Ascending aorta (tissue), 2 donors: ENCODE measurements around the gene ZNF385A. TPM values are rescaled to one million over a fixed set of nuclear protein-coding genes. Genes with fewer than 3 reads are reported as not detected.
A peak's percentile ranks its signal among the peaks of the same experiment; 100 is the strongest.

Source experiments
- DNase-seq, 2 donors: peaks; one replicate each; pipeline ENCODE4 v3.0.0-alpha.2; 2019; ENCODE audit warnings: low spot score in 2 of 2
- H3K27ac ChIP-seq, 2 donors: fragments of 200-600 bp; sonication (generic); one replicate each; pipeline ENCODE4 v1.5.1; 2016 to 2017; ENCODE audit warnings: mild to moderate bottlenecking in 1 of 2
- H3K27me3 ChIP-seq: fragments of 200-600 bp; sonication (generic); one replicate; pipeline ENCODE4 v1.5.1; 2017
- H3K36me3 ChIP-seq, 2 donors: fragments of 200-600 bp; sonication (generic); one replicate each; pipeline ENCODE4 v1.5.1; 2016
- H3K4me1 ChIP-seq, 2 donors: fragments of 200-600 bp; sonication (generic); one replicate each; pipeline ENCODE4 v1.5.1; 2016 to 2017; ENCODE audit warnings: mild to moderate bottlenecking in 1 of 2
- H3K4me3 ChIP-seq, 2 donors: fragments of 200-600 bp; sonication (generic); one replicate each; pipeline ENCODE4 v1.5.1; 2016 to 2017; ENCODE audit warnings: mild to moderate bottlenecking in 1 of 2
- H3K9me3 ChIP-seq, 2 donors: fragments of 200-600 bp; sonication (generic); one replicate each; pipeline ENCODE4 v1.5.1; 2016
- intact Hi-C: fragments of 100-400 bp; cut with DNase I; formaldehyde crosslinking; loops from one replicate; pipeline ENCODE4 v1.15.1; 2023
- total RNA-seq: library from RNA; depleted of rRNA; stranded (reverse); fragments of >200 nt; gene quantifications from one replicate; pipeline ENCODE4 v1.1.0, GENCODE V29; 2016
- TF ChIP-seq, protein P1 (sequence below), 3 experiments: fragments of 200-600 bp in 2 of 3; fragments of 450-650 bp in 1 of 3; sonication (generic) in 2 of 3; IDR thresholded peaks; one replicate each; pipeline ENCODE4 v1.5.1; 2016 to 2019; ENCODE audit warnings: antibody characterized with exemption in 3 of 3, mild to moderate bottlenecking in 1 of 3, moderate library complexity in 1 of 3

The ZNF385A gene
- total RNA-seq, 1 donor from 2014 or later, result 53.2 TPM

DNA sequence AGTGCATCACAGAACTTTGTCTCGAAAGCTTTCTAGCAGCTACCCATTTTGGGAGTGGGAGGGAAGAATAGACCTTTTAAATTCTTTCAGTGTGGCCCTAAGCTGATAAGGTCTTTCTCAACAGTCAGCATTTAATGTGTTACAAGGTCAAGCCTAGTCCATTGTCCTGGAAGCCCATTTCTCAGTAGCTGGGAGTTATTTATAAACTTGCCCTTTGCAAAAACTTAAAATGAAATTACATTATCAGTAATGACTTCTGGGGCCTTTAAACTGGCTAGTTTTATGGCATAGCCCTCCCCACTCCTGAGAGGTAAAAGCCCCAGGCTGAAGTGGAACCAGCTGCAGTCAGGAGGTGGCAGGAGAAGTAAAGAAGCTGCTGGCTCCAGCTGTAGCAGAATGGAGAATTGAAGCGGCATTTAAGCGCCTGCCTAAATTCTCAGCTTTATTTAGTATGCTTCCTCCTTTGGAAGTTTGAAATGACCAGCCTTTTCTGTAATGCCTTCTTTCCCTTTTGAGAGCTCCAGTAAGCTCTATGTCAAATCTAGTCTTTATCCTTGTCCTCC is 47.2 kb downstream of the ZNF385A start:
- Histone ChIP-seq H3K4me3 (peak overlapping the region in 1 of 2 donors; percentile 34), H3K27ac (peak overlapping the region; percentile 72 to 80), H3K4me1 (peaks cover 8 to 25% of the 10 kb centered on the region in 2 donors), H3K9me3 (no peaks in the 10 kb centered on the region), H3K27me3 (no peaks in the 10 kb centered on the region), H3K36me3 (peaks cover 15 to 19% of the 10 kb centered on the region in 2 donors)
- intact Hi-C loops, result no loop called here
- DNase-seq, result no peak
- TF ChIP-seq, protein P1, sequence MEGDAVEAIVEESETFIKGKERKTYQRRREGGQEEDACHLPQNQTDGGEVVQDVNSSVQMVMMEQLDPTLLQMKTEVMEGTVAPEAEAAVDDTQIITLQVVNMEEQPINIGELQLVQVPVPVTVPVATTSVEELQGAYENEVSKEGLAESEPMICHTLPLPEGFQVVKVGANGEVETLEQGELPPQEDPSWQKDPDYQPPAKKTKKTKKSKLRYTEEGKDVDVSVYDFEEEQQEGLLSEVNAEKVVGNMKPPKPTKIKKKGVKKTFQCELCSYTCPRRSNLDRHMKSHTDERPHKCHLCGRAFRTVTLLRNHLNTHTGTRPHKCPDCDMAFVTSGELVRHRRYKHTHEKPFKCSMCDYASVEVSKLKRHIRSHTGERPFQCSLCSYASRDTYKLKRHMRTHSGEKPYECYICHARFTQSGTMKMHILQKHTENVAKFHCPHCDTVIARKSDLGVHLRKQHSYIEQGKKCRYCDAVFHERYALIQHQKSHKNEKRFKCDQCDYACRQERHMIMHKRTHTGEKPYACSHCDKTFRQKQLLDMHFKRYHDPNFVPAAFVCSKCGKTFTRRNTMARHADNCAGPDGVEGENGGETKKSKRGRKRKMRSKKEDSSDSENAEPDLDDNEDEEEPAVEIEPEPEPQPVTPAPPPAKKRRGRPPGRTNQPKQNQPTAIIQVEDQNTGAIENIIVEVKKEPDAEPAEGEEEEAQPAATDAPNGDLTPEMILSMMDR (IDR thresholded peaks at IDR 0.05), result peak in 1 of 3 experiments; percentile 39

DNA sequence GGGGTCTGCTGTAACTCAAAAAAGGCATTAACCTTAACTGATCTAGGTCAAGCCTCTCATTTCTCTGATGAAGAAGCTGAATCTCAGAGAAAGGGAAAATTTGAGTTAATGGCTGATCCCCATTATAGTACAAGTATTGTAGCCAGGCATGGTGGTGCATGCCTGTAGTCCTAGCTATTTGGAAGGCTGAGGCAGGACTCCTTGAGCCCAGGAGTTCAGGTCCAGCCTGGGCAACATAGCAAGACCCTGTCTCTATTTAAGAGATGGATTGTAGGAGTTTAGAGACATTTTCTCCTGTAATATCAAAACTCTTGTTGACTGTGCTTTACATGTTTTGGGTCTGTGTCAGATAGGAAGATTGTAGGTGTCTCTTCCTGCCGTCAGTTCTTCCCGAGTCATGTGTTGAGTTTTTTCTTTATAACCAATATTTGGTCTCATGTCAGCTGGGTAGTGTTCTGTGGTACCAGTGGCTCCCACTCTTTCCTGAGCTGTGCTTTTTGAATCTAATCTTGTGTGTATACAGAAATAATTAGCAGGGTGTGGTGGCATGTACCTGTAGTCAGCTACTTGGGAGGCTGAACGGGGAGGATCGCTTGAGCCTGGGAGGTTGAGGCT is 51.0 kb downstream of the ZNF385A start:
- no peak overlapping the region for H3K4me3 ChIP-seq
- TF ChIP-seq, protein P1 (IDR thresholded peaks at IDR 0.05), result no peak
- intact Hi-C loops, result no loop called here
- H3K4me1 ChIP-seq, result peaks cover 8 to 23% of the 10 kb centered on the region in 2 donors
- no peaks in the 10 kb centered on the region for H3K9me3 ChIP-seq
- H3K36me3 ChIP-seq, result peaks cover 0 to 9% of the 10 kb centered on the region in 2 donors
- H3K27ac ChIP-seq, result no peak overlapping the region
- no peaks in the 10 kb centered on the region for H3K27me3 ChIP-seq
- no peak for DNase-seq

DNA sequence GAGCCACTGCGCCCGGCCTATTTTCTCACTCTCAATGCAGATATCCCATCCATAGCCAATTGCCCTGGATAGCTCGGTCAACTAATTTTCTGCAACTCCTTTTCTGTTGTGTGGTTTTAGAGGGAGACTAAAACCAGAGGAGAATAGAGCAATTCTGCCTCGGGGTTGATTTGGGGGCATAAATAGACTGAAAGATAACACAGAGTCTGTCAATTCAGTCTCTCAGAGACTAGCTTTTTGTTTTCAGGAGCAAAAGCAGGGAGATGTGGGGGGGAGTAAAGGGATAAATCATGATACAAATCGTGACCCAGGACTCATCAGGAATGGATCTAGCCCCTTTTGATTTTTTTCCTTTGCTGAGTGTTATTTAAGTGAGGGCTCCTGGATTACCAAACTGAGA is 53.1 kb downstream of the ZNF385A start:
- Histone ChIP-seq H3K27me3 (no peaks in the 10 kb centered on the region), H3K4me1 (peaks cover 4 to 19% of the 10 kb centered on the region in 2 donors), H3K27ac (no peak overlapping the region), H3K36me3 (peaks cover 0 to 9% of the 10 kb centered on the region in 2 donors), H3K9me3 (no peaks in the 10 kb centered on the region), H3K4me3 (no peak overlapping the region)
- intact Hi-C loops, result no loop called here
- TF ChIP-seq, protein P1 (IDR thresholded peaks at IDR 0.05), result no peak
- DNase-seq, result no peak

DNA sequence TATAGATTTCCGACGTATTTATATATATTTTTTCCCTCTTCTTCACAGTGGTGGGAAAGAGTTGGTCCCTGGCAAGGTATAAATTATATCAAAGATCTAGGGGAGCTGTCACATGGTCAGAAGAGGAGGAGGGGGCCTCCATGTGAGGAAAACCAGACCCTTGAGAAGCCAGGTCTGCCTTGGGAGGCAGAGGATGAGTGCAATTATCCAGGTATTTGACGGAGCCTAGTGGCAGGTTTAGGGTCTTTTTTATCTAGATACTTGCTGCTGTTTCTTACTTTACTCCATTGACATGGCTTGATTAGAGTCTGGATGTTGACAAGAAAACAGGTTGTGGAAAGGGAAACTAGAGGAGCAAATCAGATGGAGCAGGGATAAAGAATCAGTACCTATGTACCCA is 54.1 kb downstream of the ZNF385A start:
- Histone ChIP-seq H3K27me3 (no peaks in the 10 kb centered on the region), H3K27ac (no peak overlapping the region), H3K9me3 (no peaks in the 10 kb centered on the region), H3K4me1 (peaks cover 6 to 26% of the 10 kb centered on the region in 2 donors), H3K36me3 (peaks cover 0 to 9% of the 10 kb centered on the region in 2 donors), H3K4me3 (no peak overlapping the region)
- DNase-seq, result no peak
- intact Hi-C loops, result no loop called here
- TF ChIP-seq, protein P1 (IDR thresholded peaks at IDR 0.05), result no peak

DNA sequence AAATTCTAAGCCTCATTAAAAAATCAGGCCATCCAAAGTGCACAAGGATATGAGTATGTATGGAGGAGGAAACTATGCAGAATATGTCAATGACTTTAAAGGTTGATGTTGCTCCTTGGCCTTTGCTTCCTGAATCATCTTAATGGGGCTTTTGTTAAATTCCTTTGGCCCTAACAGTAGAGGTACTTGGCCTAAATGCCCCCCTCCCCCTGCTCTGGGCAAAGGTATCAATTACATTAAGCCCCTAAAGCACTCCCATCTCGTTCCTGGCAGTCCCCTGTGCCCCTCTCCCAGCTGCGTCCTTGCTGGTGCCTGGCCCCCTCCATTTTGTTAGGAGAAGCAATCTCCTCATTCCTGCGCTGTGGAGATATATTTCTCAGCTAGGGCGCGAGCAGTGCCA is 54.8 kb downstream of the ZNF385A start:
- Histone ChIP-seq H3K4me1 (peaks cover 6 to 26% of the 10 kb centered on the region in 2 donors), H3K4me3 (no peak overlapping the region), H3K9me3 (no peaks in the 10 kb centered on the region), H3K27me3 (no peaks in the 10 kb centered on the region), H3K36me3 (peaks cover 0 to 9% of the 10 kb centered on the region in 2 donors), H3K27ac (no peak overlapping the region)
- intact Hi-C loops, result no loop called here
- DNase-seq, result no peak
- TF ChIP-seq, protein P1 (IDR thresholded peaks at IDR 0.05), result no peak
